Endodermal cell (in vitro differentiated cells): ENCODE results near the gene CACNG7. TPM values are rescaled to one million over a fixed set of nuclear protein-coding genes. Genes with fewer than 3 reads are reported as not detected.

ENCODE experiments used
- DNase-seq: peaks from one replicate; pipeline ENCODE4 v3.0.0-alpha.2; 2017
- H3K27ac ChIP-seq: 2 replicates; pipeline ENCODE4 v1.5.1; 2013; ENCODE audit warnings: mild to moderate bottlenecking, low read depth, low read length, moderate library complexity
- H3K27me3 ChIP-seq: 2 replicates; pipeline ENCODE4 v1.6.1; 2013; ENCODE audit warnings: mild to moderate bottlenecking, low read length, moderate library complexity; ENCODE audit not compliant: insufficient read depth, control insufficient read depth, poor library complexity, severe bottlenecking
- H3K36me3 ChIP-seq: 2 replicates; pipeline ENCODE4 v1.7.0; 2013; ENCODE audit warnings: mild to moderate bottlenecking, low read length, moderate library complexity; ENCODE audit not compliant: control insufficient read depth, insufficient read depth
- H3K4me1 ChIP-seq: one replicate; pipeline ENCODE4 v1.7.0; 2013; ENCODE audit warnings: low read length; ENCODE audit not compliant: control insufficient read depth, insufficient read depth
- H3K4me3 ChIP-seq: 2 replicates; pipeline ENCODE4 v1.5.1; 2013; ENCODE audit warnings: mild to moderate bottlenecking, low read length, moderate library complexity
- H3K9ac ChIP-seq: 2 replicates; pipeline ENCODE4 v1.6.1; 2013; ENCODE audit warnings: mild to moderate bottlenecking, low read length, moderate library complexity; ENCODE audit not compliant: poor library complexity, severe bottlenecking; ENCODE audit errors: extremely low read depth
- H3K9me3 ChIP-seq: 2 replicates; pipeline ENCODE4 v1.6.1; 2013; ENCODE audit warnings: mild to moderate bottlenecking, low read length, moderate library complexity; ENCODE audit not compliant: control insufficient read depth
- H3K27ac Mint-ChIP-seq: 2 replicates; pipeline ENCODE4 v1.8.0; 2020; ENCODE audit warnings: mixed read lengths
- H3K27me3 Mint-ChIP-seq: 2 replicates; pipeline ENCODE4 v1.8.0; 2021; ENCODE audit warnings: mild to moderate bottlenecking, mixed read lengths; ENCODE audit not compliant: insufficient read depth
- H3K36me3 Mint-ChIP-seq: 2 replicates; pipeline ENCODE4 v1.8.0; 2020; ENCODE audit warnings: low read depth, mixed read lengths
- H3K4me1 Mint-ChIP-seq: 2 replicates; pipeline ENCODE4 v1.8.0; 2020; ENCODE audit warnings: mixed read lengths
- H3K4me3 Mint-ChIP-seq: 2 replicates; pipeline ENCODE4 v1.8.0; 2020; ENCODE audit warnings: mild to moderate bottlenecking, moderate library complexity, mixed read lengths
- H3K9me3 Mint-ChIP-seq: 2 replicates; pipeline ENCODE4 v1.8.0; 2020; ENCODE audit warnings: mild to moderate bottlenecking, mixed read lengths
- WGBS, 2 experiments: methylation state at CpG; one replicate each; pipeline versions ENCODE4 v1.1.5 to v1.1.7; 2013; ENCODE audit warnings: missing lambda C conversion rate in 2 of 2, mixed read lengths in 1 of 2; ENCODE audit not compliant: insufficient coverage in 1 of 2, insufficient read length in 1 of 2; 5-methylcytosine and 5-hydroxymethylcytosine counted together
- total RNA-seq, 2 donors: library from RNA; stranded (reverse); fragmentation: NEBNext Ultra II Directional in 1 of 2; extraction: Animal tissue kit (Norgen Biotek cat#: 25700) in 1 of 2; gene quantifications; 2 replicates in 1 of 2; 3 replicates in 1 of 2; pipeline ENCODE4 v1.2.1, GENCODE V29; 2021
- TF ChIP-seq, protein P1 (sequence below): fragments of 200-600 bp; sonication (generic); conservative IDR thresholded peaks from 2 replicates; pipeline ENCODE4 v1.5.0; 2021; ENCODE audit warnings: antibody characterized with exemption, mild to moderate bottlenecking

Gene CACNG7
- total RNA-seq, 2 donors from 2014 or later = 2.7 to 3.4 TPM

DNA sequence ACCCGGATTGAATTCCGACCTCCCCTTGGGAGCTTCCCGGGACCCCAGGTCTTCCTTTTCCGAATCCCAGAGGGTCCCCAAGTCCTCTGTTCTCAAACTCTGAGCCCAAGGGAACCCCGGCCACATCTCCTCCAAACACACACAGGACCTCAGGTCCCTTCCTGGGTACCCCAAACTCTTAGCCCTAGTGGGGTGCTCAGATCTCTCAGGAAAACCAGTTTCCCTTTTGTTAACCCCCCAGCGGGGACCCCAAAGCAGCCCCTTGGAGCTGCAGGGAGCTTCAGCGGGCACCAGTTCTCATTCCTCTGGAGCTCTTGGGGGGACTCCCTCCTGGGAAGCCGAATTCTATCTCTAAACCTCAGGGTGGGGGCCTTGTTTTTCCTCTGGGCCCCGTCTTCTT lies 83.1 kb downstream of the CACNG7 start:
- Mint-ChIP-seq H3K4me1 (peaks cover under 1% of the 10 kb centered on the region), H3K27ac (no peak overlapping the region), H3K36me3 (no peaks in the 10 kb centered on the region), H3K4me3 (peak overlapping the region; percentile 48), H3K9me3 (no peaks in the 10 kb centered on the region), H3K27me3 (peaks cover 69% of the 10 kb centered on the region)
- no peaks in the 10 kb centered on the region for H3K9me3 ChIP-seq
- TF ChIP-seq, protein P1, sequence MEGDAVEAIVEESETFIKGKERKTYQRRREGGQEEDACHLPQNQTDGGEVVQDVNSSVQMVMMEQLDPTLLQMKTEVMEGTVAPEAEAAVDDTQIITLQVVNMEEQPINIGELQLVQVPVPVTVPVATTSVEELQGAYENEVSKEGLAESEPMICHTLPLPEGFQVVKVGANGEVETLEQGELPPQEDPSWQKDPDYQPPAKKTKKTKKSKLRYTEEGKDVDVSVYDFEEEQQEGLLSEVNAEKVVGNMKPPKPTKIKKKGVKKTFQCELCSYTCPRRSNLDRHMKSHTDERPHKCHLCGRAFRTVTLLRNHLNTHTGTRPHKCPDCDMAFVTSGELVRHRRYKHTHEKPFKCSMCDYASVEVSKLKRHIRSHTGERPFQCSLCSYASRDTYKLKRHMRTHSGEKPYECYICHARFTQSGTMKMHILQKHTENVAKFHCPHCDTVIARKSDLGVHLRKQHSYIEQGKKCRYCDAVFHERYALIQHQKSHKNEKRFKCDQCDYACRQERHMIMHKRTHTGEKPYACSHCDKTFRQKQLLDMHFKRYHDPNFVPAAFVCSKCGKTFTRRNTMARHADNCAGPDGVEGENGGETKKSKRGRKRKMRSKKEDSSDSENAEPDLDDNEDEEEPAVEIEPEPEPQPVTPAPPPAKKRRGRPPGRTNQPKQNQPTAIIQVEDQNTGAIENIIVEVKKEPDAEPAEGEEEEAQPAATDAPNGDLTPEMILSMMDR = no peak
- DNase-seq = no peak
- H3K4me1 ChIP-seq = no peaks in the 10 kb centered on the region
- no peaks in the 10 kb centered on the region for H3K36me3 ChIP-seq
- 92 to 96% methylated on average over 8 to 9 of the region's 9 CpGs for WGBS, 2 experiments
- H3K4me3 ChIP-seq = no peak overlapping the region
- no peak overlapping the region for H3K27ac ChIP-seq
- H3K9ac ChIP-seq = no peak overlapping the region
- H3K27me3 ChIP-seq = peaks cover 53% of the 10 kb centered on the region

DNA sequence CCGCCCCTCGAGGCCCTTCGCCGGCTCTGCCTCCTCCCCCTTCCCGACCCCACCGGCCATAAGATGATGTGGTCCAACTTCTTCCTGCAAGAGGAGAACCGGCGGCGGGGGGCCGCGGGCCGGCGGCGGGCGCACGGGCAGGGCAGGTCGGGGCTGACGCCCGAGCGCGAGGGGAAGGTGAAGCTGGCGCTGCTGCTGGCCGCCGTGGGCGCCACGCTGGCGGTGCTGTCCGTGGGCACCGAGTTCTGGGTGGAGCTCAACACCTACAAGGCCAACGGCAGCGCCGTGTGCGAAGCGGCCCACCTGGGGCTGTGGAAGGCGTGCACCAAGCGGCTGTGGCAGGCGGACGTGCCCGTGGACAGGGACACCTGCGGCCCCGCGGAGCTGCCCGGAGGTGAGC lies 83.7 kb downstream of the CACNG7 start:
- Histone ChIP-seq H3K4me3 (no peak overlapping the region), H3K9ac (no peak overlapping the region), H3K4me1 (no peaks in the 10 kb centered on the region), H3K27me3 (peaks cover 53% of the 10 kb centered on the region), H3K9me3 (no peaks in the 10 kb centered on the region), H3K27ac (no peak overlapping the region), H3K36me3 (no peaks in the 10 kb centered on the region)
- Mint-ChIP-seq H3K27ac (no peak overlapping the region), H3K36me3 (no peaks in the 10 kb centered on the region), H3K9me3 (no peaks in the 10 kb centered on the region), H3K4me1 (peaks cover 6% of the 10 kb centered on the region), H3K27me3 (peaks cover 71% of the 10 kb centered on the region), H3K4me3 (no peak overlapping the region)
- 94 to 95% methylated on average over 15 to 43 of the region's 43 CpGs for WGBS, 2 experiments
- TF ChIP-seq, protein P1 = no peak
- no peak for DNase-seq

DNA sequence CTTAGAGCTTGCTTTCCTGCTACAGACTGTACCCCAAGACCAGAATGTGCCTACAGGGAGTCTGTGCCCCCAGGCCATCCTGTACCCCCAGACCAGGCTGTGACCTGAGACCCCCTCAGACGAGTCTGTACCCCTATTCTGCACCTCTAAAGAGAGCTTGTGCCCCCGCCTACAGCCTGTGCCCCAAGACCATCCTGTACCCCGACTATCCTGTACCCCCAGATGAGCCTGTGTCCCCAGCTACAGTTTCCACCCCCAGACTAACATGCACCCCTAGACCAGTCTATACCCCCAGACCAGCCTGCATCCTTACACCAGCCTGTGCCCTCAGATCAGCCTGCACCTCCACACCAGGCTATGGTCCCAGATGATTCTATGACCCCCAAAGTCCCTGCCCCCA lies 84.4 kb downstream of the CACNG7 start:
- Histone ChIP-seq H3K4me3 (no peak overlapping the region), H3K9ac (no peak overlapping the region), H3K4me1 (no peaks in the 10 kb centered on the region), H3K36me3 (no peaks in the 10 kb centered on the region), H3K9me3 (no peaks in the 10 kb centered on the region), H3K27ac (no peak overlapping the region), H3K27me3 (peaks cover 56% of the 10 kb centered on the region)
- H3K27ac Mint-ChIP-seq = no peak overlapping the region
- H3K4me1 Mint-ChIP-seq = peaks cover 9% of the 10 kb centered on the region
- DNase-seq = no peak
- no peak overlapping the region for H3K4me3 Mint-ChIP-seq
- H3K36me3 Mint-ChIP-seq = no peaks in the 10 kb centered on the region
- H3K27me3 Mint-ChIP-seq = peaks cover 74% of the 10 kb centered on the region
- 74% methylated on average over 3 of the region's 3 CpGs; no CpG with 5 or more reads in 1 of the 2 experiments for WGBS, 2 experiments
- H3K9me3 Mint-ChIP-seq = no peaks in the 10 kb centered on the region
- TF ChIP-seq, protein P1 = no peak

Other genes starting within 250 kb of the CACNG7 start
- gene NLRP12, start 85.0 kb upstream of the CACNG7 start, total RNA-seq = 1 to 10 TPM in 1 of 2 donors, under 1 TPM in 1; 0.20 to 2.6 TPM
- 100 to 1,000 TPM; 112 to 157 TPM for gene MYADM, start 41.4 kb upstream of the CACNG7 start, total RNA-seq
- gene PRKCG, start 27.1 kb upstream of the CACNG7 start, total RNA-seq = 1 to 10 TPM; 2.7 to 5.6 TPM
- 1 to 10 TPM in 1 of 2 donors, under 1 TPM in 1; 0.48 to 4.8 TPM for gene CACNG8, start 53.7 kb downstream of the CACNG7 start, total RNA-seq
- gene CACNG6, start 82.4 kb downstream of the CACNG7 start, total RNA-seq = 1 to 10 TPM in 1 of 2 donors, under 1 TPM in 1; 0.92 to 1.8 TPM
- not detected for gene VSTM1, start 154.6 kb downstream of the CACNG7 start, total RNA-seq
- gene TARM1, start 172.1 kb downstream of the CACNG7 start, total RNA-seq = not detected
- gene OSCAR, start 191.5 kb downstream of the CACNG7 start, total RNA-seq = under 1 TPM; 0.20 to 0.44 TPM
- gene NDUFA3, start 193.6 kb downstream of the CACNG7 start, total RNA-seq = 100 to 1,000 TPM; 196 to 229 TPM
- 10 to 100 TPM; 19.5 to 21.6 TPM for gene TFPT, start 206.4 kb downstream of the CACNG7 start, total RNA-seq
- gene PRPF31, start 206.5 kb downstream of the CACNG7 start, total RNA-seq = 10 to 100 TPM; 79.0 to 85.5 TPM
- gene CNOT3, start 228.5 kb downstream of the CACNG7 start, total RNA-seq = 10 to 100 TPM; 78.9 to 82.7 TPM